ENCODE results near the gene GBGT1. TPM values are rescaled to one million over a fixed set of nuclear protein-coding genes. Genes with fewer than 3 reads are reported as not detected.

Gene GBGT1
- total and polyA plus RNA-seq, 2 donors (not counting 1 experiment from before 2014, with no cell fraction given), result 19.6 to 52.7 TPM

DNA sequence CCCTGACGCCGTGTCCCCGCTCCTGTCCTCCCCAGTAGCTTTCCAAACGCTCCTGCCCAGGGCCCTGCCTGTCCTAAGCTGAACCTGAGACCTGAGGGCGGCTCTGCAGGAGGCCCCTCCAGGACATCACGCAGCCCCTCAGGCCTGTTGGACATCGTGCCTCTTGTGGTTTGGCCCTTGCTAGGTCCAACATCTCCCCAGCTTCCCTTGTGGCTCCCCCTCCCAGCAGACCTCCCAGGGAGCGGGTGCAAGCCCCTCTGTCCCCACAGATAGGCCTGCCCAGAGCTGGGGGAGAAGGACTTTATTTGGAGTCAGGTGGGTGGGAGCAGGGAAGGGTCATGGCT lies 41.3 kb upstream of the GBGT1 start:
- Histone ChIP-seq H3K4me2 (replicated peaks; ENCODE audit: low read depth, low read length, poor library complexity, severe bottlenecking) (no peak overlapping the region), H3K9ac (ENCODE audit: low read length) (no peak overlapping the region), H3K4me1 (ENCODE audit: control insufficient read depth in 2 of 2, insufficient read depth in 2 of 2, low read length in 2 of 2) (no peaks in the 10 kb centered on the region), H2AFZ (ENCODE audit: insufficient read depth, low read depth, low read length, poor library complexity, severe bottlenecking) (no peak overlapping the region), H3K9me3 (ENCODE audit: control extremely low read depth in 1 of 3, control insufficient read depth in 2 of 3, insufficient read depth in 1 of 3, low read length in 2 of 3) (peaks cover 0 to 10% (median 0%) of the 10 kb centered on the region in 3 donors), H3K27me3 (replicated peaks in 1 of 4; ENCODE audit: control extremely low read depth in 1 of 4, control insufficient read depth in 3 of 4, insufficient read depth in 4 of 4, low read length in 3 of 4) (peaks cover 0 to 3% (median 0%) of the 10 kb centered on the region in 4 experiments), H3K27ac (ENCODE audit: low read length in 2 of 2) (no peak overlapping the region), H3K4me3 (ENCODE audit: control extremely low read depth in 1 of 5, extremely low read depth in 1 of 5, insufficient read depth in 1 of 5, low read depth in 2 of 5, low read length in 4 of 5) (no peak overlapping the region), H3K79me2 (ENCODE audit: control insufficient read depth, insufficient read depth, low read length) (no peaks in the 10 kb centered on the region), H4K20me1 (ENCODE audit: control insufficient read depth, insufficient read depth, low read length, poor library complexity, severe bottlenecking) (no peaks in the 10 kb centered on the region), H3K36me3 (replicated peaks in 1 of 2; ENCODE audit: control extremely low read depth in 1 of 2, control insufficient read depth in 1 of 2, extremely low read depth in 1 of 2, insufficient read depth in 2 of 2, low read length in 1 of 2) (no peaks in the 10 kb centered on the region)
- ChIA-PET CTCF (no interaction called here), POLR2A (no interaction called here)
- 81% methylated on average over 7 of the region's 8 CpGs for WGBS (ENCODE audit: insufficient coverage)
- H3K9me3 Mint-ChIP-seq (ENCODE audit: insufficient read depth), result no peaks in the 10 kb centered on the region
- no peak overlapping the region for H3K4me3 Mint-ChIP-seq
- intact Hi-C loops (cut with micrococcal nuclease), result no loop called here
- H3K4me1 Mint-ChIP-seq, result peaks cover 2% of the 10 kb centered on the region
- no peak for ATAC-seq (ENCODE audit: low read depth)
- H3K27me3 Mint-ChIP-seq, result peaks cover 3% of the 10 kb centered on the region
- DNase-seq, result no peak
- TF ChIP-seq, protein P1, sequence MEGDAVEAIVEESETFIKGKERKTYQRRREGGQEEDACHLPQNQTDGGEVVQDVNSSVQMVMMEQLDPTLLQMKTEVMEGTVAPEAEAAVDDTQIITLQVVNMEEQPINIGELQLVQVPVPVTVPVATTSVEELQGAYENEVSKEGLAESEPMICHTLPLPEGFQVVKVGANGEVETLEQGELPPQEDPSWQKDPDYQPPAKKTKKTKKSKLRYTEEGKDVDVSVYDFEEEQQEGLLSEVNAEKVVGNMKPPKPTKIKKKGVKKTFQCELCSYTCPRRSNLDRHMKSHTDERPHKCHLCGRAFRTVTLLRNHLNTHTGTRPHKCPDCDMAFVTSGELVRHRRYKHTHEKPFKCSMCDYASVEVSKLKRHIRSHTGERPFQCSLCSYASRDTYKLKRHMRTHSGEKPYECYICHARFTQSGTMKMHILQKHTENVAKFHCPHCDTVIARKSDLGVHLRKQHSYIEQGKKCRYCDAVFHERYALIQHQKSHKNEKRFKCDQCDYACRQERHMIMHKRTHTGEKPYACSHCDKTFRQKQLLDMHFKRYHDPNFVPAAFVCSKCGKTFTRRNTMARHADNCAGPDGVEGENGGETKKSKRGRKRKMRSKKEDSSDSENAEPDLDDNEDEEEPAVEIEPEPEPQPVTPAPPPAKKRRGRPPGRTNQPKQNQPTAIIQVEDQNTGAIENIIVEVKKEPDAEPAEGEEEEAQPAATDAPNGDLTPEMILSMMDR (IDR thresholded peaks at IDR 0.05), result no peak
- TF ChIP-seq EZH2 (IDR thresholded peaks at IDR 0.05; ENCODE audit: borderline replicate concordance, insufficient read depth, low read depth, low read length, poor library complexity, severe bottlenecking), result no peak
- no peak overlapping the region for H3K27ac Mint-ChIP-seq

DNA sequence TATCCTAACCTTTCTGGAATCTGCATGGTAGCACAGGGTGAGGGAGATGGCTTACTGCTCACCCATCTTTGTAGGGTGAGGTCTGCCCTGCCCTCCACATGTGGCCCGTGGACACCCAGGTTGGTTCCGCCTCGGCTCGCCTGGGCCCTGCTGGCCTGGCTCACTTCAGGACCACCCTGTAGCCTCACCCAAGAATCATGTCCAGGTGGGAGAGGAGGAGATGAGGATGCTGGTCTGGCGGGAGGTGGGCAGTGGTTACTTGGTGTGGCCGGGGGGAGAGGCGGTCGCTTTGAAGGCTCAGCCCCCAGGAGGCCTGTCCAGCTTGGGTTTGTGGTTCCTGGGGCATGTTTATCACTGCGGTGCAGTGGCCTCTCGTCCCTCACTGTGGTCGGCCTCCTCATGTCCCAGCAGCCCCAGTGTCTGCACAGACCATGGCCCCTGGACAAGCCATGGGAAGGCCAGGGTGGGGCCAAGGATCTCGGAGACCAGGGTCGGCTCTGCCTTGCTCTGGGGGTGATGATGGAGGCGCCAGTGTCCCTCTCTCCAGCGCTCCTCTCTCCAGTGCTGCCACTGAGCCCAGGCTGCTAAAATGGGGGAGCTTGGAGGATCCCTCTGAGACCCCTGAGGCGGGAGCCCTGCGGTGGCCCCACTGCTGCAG lies 40.8 kb upstream of the GBGT1 start:
- Histone ChIP-seq H3K27me3 (replicated peaks in 1 of 4; ENCODE audit: control extremely low read depth in 1 of 4, control insufficient read depth in 3 of 4, insufficient read depth in 4 of 4, low read length in 3 of 4) (peaks cover 0 to 2% (median 0%) of the 10 kb centered on the region in 4 experiments), H2AFZ (ENCODE audit: insufficient read depth, low read depth, low read length, poor library complexity, severe bottlenecking) (no peak overlapping the region), H3K4me2 (replicated peaks; ENCODE audit: low read depth, low read length, poor library complexity, severe bottlenecking) (no peak overlapping the region), H3K79me2 (ENCODE audit: control insufficient read depth, insufficient read depth, low read length) (no peaks in the 10 kb centered on the region), H3K9me3 (ENCODE audit: control extremely low read depth in 1 of 3, control insufficient read depth in 2 of 3, insufficient read depth in 1 of 3, low read length in 2 of 3) (peaks cover 0 to 15% (median 0%) of the 10 kb centered on the region in 3 donors), H3K4me1 (ENCODE audit: control insufficient read depth in 2 of 2, insufficient read depth in 2 of 2, low read length in 2 of 2) (no peaks in the 10 kb centered on the region), H3K4me3 (ENCODE audit: control extremely low read depth in 1 of 5, extremely low read depth in 1 of 5, insufficient read depth in 1 of 5, low read depth in 2 of 5, low read length in 4 of 5) (no peak overlapping the region), H3K9ac (ENCODE audit: low read length) (no peak overlapping the region), H3K27ac (ENCODE audit: low read length in 2 of 2) (no peak overlapping the region), H3K36me3 (replicated peaks in 1 of 2; ENCODE audit: control extremely low read depth in 1 of 2, control insufficient read depth in 1 of 2, extremely low read depth in 1 of 2, insufficient read depth in 2 of 2, low read length in 1 of 2) (no peaks in the 10 kb centered on the region), H4K20me1 (ENCODE audit: control insufficient read depth, insufficient read depth, low read length, poor library complexity, severe bottlenecking) (no peaks in the 10 kb centered on the region)
- Mint-ChIP-seq H3K27me3 (no peaks in the 10 kb centered on the region), H3K4me3 (no peak overlapping the region), H3K27ac (no peak overlapping the region), H3K9me3 (ENCODE audit: insufficient read depth) (no peaks in the 10 kb centered on the region), H3K4me1 (peaks cover 2% of the 10 kb centered on the region)
- DNase-seq (no peak), ATAC-seq (ENCODE audit: low read depth) (no peak)
- TF ChIP-seq, protein P1 (IDR thresholded peaks at IDR 0.05), result no peak
- no peak for TF ChIP-seq EZH2 (IDR thresholded peaks at IDR 0.05; ENCODE audit: borderline replicate concordance, insufficient read depth, low read depth, low read length, poor library complexity, severe bottlenecking)
- POLR2A ChIA-PET, result no interaction called here
- CTCF ChIA-PET, result no interaction called here
- WGBS (ENCODE audit: insufficient coverage), result 84% methylated on average over 13 of the region's 17 CpGs
- intact Hi-C loops (cut with micrococcal nuclease), result no loop called here

All from B cell (primary cell).